Measurements from ENCODE around the gene CEBPA.

The CEBPA gene

GRCh38 chr19:33344573-33344925 lies 42.2 kb upstream of the CEBPA start:
- no peaks in the 10 kb centered on the region for H4K20me1 ChIP-seq (ENCODE audit: insufficient read depth, low read length)
- TF ChIP-seq CTCF (IDR thresholded peaks at IDR 0.05; ENCODE audit: low read depth, low read length): no peak
- no peak for TF ChIP-seq EZH2phosphoT487 (IDR thresholded peaks at IDR 0.05; ENCODE audit: low read depth)
- no peak overlapping the region for H2AFZ ChIP-seq (ENCODE audit: low read depth, low read length)
- no peaks in the 10 kb centered on the region for H3K9me3 ChIP-seq (ENCODE audit: insufficient read depth, low read length)
- H3K9ac ChIP-seq (ENCODE audit: low read length): no peak overlapping the region
- H3K79me2 ChIP-seq (ENCODE audit: low read length): no peaks in the 10 kb centered on the region
- no peak overlapping the region for H3K4me3 ChIP-seq (ENCODE audit: low read length)
- H3K27me3 ChIP-seq (ENCODE audit: low read depth, low read length): peaks cover 56% of the 10 kb centered on the region
- no peak overlapping the region for H3K4me2 ChIP-seq (ENCODE audit: low read length)
- no peaks in the 10 kb centered on the region for H3K36me3 ChIP-seq (replicated peaks; ENCODE audit: low read depth, low read length)
- H3K27ac ChIP-seq (ENCODE audit: low read length): no peak overlapping the region
- H3K4me1 ChIP-seq (ENCODE audit: low read length): no peaks in the 10 kb centered on the region

- Histone ChIP-seq H4K20me1 (ENCODE audit: insufficient read depth, low read length) (no peaks in the 10 kb centered on the region), H3K9me3 (ENCODE audit: insufficient read depth, low read length) (no peaks in the 10 kb centered on the region), H3K27ac (ENCODE audit: low read length) (no peak overlapping the region), H2AFZ (ENCODE audit: low read depth, low read length) (no peak overlapping the region), H3K9ac (ENCODE audit: low read length) (no peak overlapping the region), H3K79me2 (ENCODE audit: low read length) (no peaks in the 10 kb centered on the region), H3K4me1 (ENCODE audit: low read length) (no peaks in the 10 kb centered on the region), H3K36me3 (replicated peaks; ENCODE audit: low read depth, low read length) (no peaks in the 10 kb centered on the region), H3K27me3 (ENCODE audit: low read depth, low read length) (peaks cover 51% of the 10 kb centered on the region), H3K4me3 (ENCODE audit: low read length) (no peak overlapping the region), H3K4me2 (ENCODE audit: low read length) (no peak overlapping the region)
- no peak for TF ChIP-seq EZH2phosphoT487 (IDR thresholded peaks at IDR 0.05; ENCODE audit: low read depth)
- TF ChIP-seq CTCF (IDR thresholded peaks at IDR 0.05; ENCODE audit: low read depth, low read length): no peak
Observed at GRCh38 chr19:33343859-33344572, 41.7 kb upstream of the CEBPA start.

GRCh38 chr19:33343301-33343700 lies 41.0 kb upstream of the CEBPA start:
- Histone ChIP-seq H3K4me1 (ENCODE audit: low read length) (no peaks in the 10 kb centered on the region), H3K9ac (ENCODE audit: low read length) (no peak overlapping the region), H2AFZ (ENCODE audit: low read depth, low read length) (no peak overlapping the region), H3K4me3 (ENCODE audit: low read length) (no peak overlapping the region), H3K36me3 (replicated peaks; ENCODE audit: low read depth, low read length) (no peaks in the 10 kb centered on the region), H4K20me1 (ENCODE audit: insufficient read depth, low read length) (no peaks in the 10 kb centered on the region), H3K27ac (ENCODE audit: low read length) (no peak overlapping the region), H3K9me3 (ENCODE audit: insufficient read depth, low read length) (no peaks in the 10 kb centered on the region), H3K79me2 (ENCODE audit: low read length) (no peaks in the 10 kb centered on the region), H3K4me2 (ENCODE audit: low read length) (no peak overlapping the region), H3K27me3 (ENCODE audit: low read depth, low read length) (peaks cover 46% of the 10 kb centered on the region)
- TF ChIP-seq CTCF (IDR thresholded peaks at IDR 0.05; ENCODE audit: low read depth, low read length) (no peak), EZH2phosphoT487 (IDR thresholded peaks at IDR 0.05; ENCODE audit: low read depth) (no peak)

GRCh38 chr19:33340991-33341390 lies 38.7 kb upstream of the CEBPA start:
- H3K79me2 ChIP-seq (ENCODE audit: low read length): no peaks in the 10 kb centered on the region
- H3K4me2 ChIP-seq (ENCODE audit: low read length): no peak overlapping the region
- H3K27me3 ChIP-seq (ENCODE audit: low read depth, low read length): peaks cover 33% of the 10 kb centered on the region
- no peak overlapping the region for H2AFZ ChIP-seq (ENCODE audit: low read depth, low read length)
- H3K36me3 ChIP-seq (replicated peaks; ENCODE audit: low read depth, low read length): no peaks in the 10 kb centered on the region
- no peak overlapping the region for H3K4me3 ChIP-seq (ENCODE audit: low read length)
- no peaks in the 10 kb centered on the region for H3K4me1 ChIP-seq (ENCODE audit: low read length)
- no peak for TF ChIP-seq EZH2phosphoT487 (IDR thresholded peaks at IDR 0.05; ENCODE audit: low read depth)
- no peak for TF ChIP-seq CTCF (IDR thresholded peaks at IDR 0.05; ENCODE audit: low read depth, low read length)
- H3K9me3 ChIP-seq (ENCODE audit: insufficient read depth, low read length): no peaks in the 10 kb centered on the region
- H3K9ac ChIP-seq (ENCODE audit: low read length): no peak overlapping the region
- no peaks in the 10 kb centered on the region for H4K20me1 ChIP-seq (ENCODE audit: insufficient read depth, low read length)
- no peak overlapping the region for H3K27ac ChIP-seq (ENCODE audit: low read length)
